B cell (primary cell): ENCODE results near the gene ERN2.

Source experiments
- EZH2 ChIP-seq: IDR thresholded peaks from 2 replicates; pipeline ENCODE4 v1.6.1; 2012; ENCODE audit warnings: borderline replicate concordance, low read depth, mild to moderate bottlenecking, moderate library complexity, low read length; ENCODE audit not compliant: insufficient read depth, poor library complexity, severe bottlenecking
- TF ChIP-seq, protein P1 (sequence below): fragments of 200-600 bp; IDR thresholded peaks from one replicate; pipeline ENCODE4 v1.8.0; 2022; ENCODE audit warnings: antibody characterized with exemption, mild to moderate bottlenecking

DNA sequence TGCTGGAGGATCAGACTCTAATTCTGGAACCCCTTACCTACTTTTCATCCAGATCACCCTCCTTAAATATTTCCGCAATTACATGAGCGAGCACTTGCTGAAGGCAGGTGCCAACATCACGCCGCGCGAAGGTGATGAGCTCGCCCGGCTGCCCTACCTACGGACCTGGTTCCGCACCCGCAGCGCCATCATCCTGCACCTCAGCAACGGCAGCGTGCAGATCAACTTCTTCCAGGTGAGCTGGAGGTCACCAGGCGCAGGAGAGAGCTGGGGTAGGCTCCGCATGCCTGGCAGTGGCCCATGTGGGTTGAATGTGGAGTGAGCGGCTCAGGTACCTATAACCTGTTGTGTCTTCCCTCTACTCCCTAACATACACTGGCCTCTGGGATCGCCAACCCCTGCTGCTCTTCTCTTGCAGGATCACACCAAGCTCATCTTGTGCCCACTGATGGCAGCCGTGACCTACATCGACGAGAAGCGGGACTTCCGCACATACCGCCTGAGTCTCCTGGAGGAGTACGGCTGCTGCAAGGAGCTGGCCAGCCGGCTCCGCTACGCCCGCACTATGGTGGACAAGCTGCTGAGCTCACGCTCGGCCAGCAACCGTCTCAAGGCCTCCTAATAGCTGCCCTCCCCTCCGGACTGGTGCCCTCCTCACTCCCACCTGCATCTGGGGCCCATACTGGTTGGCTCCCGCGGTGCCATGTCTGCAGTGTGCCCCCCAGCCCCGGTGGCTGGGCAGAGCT, 23.4 kb downstream of the ERN2 start:
- TF ChIP-seq, protein P1, sequence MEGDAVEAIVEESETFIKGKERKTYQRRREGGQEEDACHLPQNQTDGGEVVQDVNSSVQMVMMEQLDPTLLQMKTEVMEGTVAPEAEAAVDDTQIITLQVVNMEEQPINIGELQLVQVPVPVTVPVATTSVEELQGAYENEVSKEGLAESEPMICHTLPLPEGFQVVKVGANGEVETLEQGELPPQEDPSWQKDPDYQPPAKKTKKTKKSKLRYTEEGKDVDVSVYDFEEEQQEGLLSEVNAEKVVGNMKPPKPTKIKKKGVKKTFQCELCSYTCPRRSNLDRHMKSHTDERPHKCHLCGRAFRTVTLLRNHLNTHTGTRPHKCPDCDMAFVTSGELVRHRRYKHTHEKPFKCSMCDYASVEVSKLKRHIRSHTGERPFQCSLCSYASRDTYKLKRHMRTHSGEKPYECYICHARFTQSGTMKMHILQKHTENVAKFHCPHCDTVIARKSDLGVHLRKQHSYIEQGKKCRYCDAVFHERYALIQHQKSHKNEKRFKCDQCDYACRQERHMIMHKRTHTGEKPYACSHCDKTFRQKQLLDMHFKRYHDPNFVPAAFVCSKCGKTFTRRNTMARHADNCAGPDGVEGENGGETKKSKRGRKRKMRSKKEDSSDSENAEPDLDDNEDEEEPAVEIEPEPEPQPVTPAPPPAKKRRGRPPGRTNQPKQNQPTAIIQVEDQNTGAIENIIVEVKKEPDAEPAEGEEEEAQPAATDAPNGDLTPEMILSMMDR, result no peak
- TF ChIP-seq EZH2, result no peak
